ENCODE measurements around the gene SP7. TPM values are rescaled to one million over a fixed set of nuclear protein-coding genes. Genes with fewer than 3 reads are reported as not detected.

The SP7 gene
- total and polyA plus RNA-seq, 9 of the 15 experiments (the other 6 are each of a cell fraction or from before 2014, with no cell fraction given) = 0.04 TPM; not detected in 8

DNA sequence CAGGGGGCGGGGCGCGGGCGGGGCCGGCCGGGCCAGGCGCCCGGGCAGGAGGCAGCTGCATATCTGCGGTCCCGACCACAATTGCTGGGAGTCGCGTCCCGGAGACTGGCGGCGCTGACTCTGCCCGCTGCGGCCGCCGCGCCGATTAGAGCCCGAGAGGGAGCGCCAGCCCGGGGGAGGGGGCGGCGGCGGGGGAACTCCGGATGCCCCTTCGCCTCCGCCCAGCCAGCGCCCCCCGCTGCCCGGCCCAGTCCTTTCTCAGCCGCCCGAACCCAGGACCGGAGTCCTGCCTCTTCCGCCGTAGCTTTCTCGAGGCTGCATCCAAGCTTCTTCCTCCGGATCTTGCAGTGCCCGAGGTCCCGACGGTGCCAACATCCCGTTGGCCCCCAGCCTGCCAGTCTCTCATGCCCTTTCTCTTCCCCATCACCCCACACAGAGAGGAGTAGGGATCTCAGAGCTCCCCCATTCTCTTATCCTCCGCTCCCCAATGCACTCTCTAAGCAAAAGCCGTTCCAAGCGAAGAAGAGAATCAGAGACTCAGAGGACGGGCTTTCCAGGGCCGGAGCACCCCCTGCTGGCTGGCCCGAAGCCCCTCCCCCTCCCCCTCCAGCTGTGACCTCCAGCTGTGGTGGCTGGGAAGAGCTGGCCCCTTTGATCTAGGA lies 8.8 kb upstream of the SP7 start (continued):
- TF ChIP-seq ZKSCAN1 (IDR thresholded peaks at IDR 0.05; ENCODE audit: low read depth, low read length) (no peak), ZNF408 (CRISPR knock-in tag; IDR thresholded peaks at IDR 0.05; ENCODE audit: low read depth) (no peak), TCF7L2 (IDR thresholded peaks at IDR 0.05; ENCODE audit: low read depth, low read length) (no peak), ZNF75A (CRISPR knock-in tag; IDR thresholded peaks at IDR 0.05) (no peak), RFX1 (IDR thresholded peaks at IDR 0.05) (no peak), CBX8 (IDR thresholded peaks at IDR 0.05; ENCODE audit: borderline replicate concordance, extremely low read depth, low read depth, low read length, poor library complexity, severe bottlenecking) (no peak), MAFG (tag; conservative IDR thresholded peaks at IDR 0.05) (no peak), KDM4B (IDR thresholded peaks at IDR 0.05; ENCODE audit: borderline replicate concordance in 2 of 2, low read depth in 1 of 2) (no peak), POLR2A (conservative IDR thresholded peaks at IDR 0.05) (0 out of 2 replicates have a peak, but pooled peaks have one; percentile 24), RB1 (IDR thresholded peaks at IDR 0.05; ENCODE audit: low read depth) (peak; percentile 43; the same call in 1 of the 2 replicates), LARP7 (IDR thresholded peaks at IDR 0.05) (peak; percentile 56; the same call in 1 of the 2 replicates), KLF6 (CRISPR knock-in tag; IDR thresholded peaks at IDR 0.05; ENCODE audit: borderline replicate concordance) (0 out of 2 replicates have a peak, but pooled peaks have one; percentile 5), NBN (IDR thresholded peaks at IDR 0.05; ENCODE audit: low read depth) (no peak; the same call in 1 of the 2 replicates)
- TF ChIP-seq, protein P1, sequence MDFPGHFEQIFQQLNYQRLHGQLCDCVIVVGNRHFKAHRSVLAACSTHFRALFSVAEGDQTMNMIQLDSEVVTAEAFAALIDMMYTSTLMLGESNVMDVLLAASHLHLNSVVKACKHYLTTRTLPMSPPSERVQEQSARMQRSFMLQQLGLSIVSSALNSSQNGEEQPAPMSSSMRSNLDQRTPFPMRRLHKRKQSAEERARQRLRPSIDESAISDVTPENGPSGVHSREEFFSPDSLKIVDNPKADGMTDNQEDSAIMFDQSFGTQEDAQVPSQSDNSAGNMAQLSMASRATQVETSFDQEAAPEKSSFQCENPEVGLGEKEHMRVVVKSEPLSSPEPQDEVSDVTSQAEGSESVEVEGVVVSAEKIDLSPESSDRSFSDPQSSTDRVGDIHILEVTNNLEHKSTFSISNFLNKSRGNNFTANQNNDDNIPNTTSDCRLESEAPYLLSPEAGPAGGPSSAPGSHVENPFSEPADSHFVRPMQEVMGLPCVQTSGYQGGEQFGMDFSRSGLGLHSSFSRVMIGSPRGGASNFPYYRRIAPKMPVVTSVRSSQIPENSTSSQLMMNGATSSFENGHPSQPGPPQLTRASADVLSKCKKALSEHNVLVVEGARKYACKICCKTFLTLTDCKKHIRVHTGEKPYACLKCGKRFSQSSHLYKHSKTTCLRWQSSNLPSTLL (IDR thresholded peaks at IDR 0.05) = no peak
- TF ChIP-seq, protein P2, sequence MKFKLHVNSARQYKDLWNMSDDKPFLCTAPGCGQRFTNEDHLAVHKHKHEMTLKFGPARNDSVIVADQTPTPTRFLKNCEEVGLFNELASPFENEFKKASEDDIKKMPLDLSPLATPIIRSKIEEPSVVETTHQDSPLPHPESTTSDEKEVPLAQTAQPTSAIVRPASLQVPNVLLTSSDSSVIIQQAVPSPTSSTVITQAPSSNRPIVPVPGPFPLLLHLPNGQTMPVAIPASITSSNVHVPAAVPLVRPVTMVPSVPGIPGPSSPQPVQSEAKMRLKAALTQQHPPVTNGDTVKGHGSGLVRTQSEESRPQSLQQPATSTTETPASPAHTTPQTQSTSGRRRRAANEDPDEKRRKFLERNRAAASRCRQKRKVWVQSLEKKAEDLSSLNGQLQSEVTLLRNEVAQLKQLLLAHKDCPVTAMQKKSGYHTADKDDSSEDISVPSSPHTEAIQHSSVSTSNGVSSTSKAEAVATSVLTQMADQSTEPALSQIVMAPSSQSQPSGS (CRISPR knock-in tag; IDR thresholded peaks at IDR 0.05) = no peak
- TF ChIP-seq, protein P3, sequence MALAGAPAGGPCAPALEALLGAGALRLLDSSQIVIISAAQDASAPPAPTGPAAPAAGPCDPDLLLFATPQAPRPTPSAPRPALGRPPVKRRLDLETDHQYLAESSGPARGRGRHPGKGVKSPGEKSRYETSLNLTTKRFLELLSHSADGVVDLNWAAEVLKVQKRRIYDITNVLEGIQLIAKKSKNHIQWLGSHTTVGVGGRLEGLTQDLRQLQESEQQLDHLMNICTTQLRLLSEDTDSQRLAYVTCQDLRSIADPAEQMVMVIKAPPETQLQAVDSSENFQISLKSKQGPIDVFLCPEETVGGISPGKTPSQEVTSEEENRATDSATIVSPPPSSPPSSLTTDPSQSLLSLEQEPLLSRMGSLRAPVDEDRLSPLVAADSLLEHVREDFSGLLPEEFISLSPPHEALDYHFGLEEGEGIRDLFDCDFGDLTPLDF (CRISPR knock-in tag; IDR thresholded peaks at IDR 0.05) = no peak
- TF ChIP-seq, protein P4, sequence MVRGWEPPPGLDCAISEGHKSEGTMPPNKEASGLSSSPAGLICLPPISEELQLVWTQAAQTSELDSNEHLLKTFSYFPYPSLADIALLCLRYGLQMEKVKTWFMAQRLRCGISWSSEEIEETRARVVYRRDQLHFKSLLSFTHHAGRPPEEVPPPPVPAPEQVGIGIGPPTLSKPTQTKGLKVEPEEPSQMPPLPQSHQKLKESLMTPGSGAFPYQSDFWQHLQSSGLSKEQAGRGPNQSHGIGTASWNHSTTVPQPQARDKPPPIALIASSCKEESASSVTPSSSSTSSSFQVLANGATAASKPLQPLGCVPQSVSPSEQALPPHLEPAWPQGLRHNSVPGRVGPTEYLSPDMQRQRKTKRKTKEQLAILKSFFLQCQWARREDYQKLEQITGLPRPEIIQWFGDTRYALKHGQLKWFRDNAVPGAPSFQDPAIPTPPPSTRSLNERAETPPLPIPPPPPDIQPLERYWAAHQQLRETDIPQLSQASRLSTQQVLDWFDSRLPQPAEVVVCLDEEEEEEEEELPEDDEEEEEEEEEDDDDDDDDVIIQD (CRISPR knock-in tag; IDR thresholded peaks at IDR 0.05) = no peak
- TF ChIP-seq, protein P5, sequence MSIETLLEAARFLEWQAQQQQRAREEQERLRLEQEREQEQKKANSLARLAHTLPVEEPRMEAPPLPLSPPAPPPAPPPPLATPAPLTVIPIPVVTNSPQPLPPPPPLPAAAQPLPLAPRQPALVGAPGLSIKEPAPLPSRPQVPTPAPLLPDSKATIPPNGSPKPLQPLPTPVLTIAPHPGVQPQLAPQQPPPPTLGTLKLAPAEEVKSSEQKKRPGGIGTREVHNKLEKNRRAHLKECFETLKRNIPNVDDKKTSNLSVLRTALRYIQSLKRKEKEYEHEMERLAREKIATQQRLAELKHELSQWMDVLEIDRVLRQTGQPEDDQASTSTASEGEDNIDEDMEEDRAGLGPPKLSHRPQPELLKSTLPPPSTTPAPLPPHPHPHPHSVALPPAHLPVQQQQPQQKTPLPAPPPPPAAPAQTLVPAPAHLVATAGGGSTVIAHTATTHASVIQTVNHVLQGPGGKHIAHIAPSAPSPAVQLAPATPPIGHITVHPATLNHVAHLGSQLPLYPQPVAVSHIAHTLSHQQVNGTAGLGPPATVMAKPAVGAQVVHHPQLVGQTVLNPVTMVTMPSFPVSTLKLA (conservative IDR thresholded peaks at IDR 0.05) = no peak
- TF ChIP-seq, protein P6, sequence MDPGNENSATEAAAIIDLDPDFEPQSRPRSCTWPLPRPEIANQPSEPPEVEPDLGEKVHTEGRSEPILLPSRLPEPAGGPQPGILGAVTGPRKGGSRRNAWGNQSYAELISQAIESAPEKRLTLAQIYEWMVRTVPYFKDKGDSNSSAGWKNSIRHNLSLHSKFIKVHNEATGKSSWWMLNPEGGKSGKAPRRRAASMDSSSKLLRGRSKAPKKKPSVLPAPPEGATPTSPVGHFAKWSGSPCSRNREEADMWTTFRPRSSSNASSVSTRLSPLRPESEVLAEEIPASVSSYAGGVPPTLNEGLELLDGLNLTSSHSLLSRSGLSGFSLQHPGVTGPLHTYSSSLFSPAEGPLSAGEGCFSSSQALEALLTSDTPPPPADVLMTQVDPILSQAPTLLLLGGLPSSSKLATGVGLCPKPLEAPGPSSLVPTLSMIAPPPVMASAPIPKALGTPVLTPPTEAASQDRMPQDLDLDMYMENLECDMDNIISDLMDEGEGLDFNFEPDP (CRISPR knock-in tag; IDR thresholded peaks at IDR 0.05) = no peak

Data from K562 (cell line).